Ectodermal cell (in vitro differentiated cells): ENCODE measurements around the gene NFS1.

ENCODE experiments used
- H3K27ac ChIP-seq: 2 replicates; pipeline ENCODE4 v1.7.0; 2013; ENCODE audit warnings: mild to moderate bottlenecking, low read depth, low read length; ENCODE audit not compliant: insufficient read depth, poor library complexity, severe bottlenecking
- H3K27me3 ChIP-seq: 2 replicates; pipeline ENCODE4 v1.7.0; 2013; ENCODE audit warnings: mild to moderate bottlenecking, low read length; ENCODE audit not compliant: insufficient read depth, control insufficient read depth, poor library complexity, severe bottlenecking
- H3K36me3 ChIP-seq: one replicate; pipeline ENCODE4 v1.7.0; 2013; ENCODE audit warnings: low read length; ENCODE audit not compliant: control insufficient read depth, insufficient read depth
- H3K4me1 ChIP-seq: one replicate; pipeline ENCODE4 v1.7.0; 2013; ENCODE audit warnings: low read length; ENCODE audit not compliant: control insufficient read depth, insufficient read depth
- H3K4me3 ChIP-seq: 2 replicates; pipeline ENCODE4 v1.7.0; 2013; ENCODE audit warnings: low read depth, low read length, control low read depth; ENCODE audit not compliant: insufficient read depth
- H3K9me3 ChIP-seq: 2 replicates; pipeline ENCODE4 v1.7.0; 2013; ENCODE audit warnings: mild to moderate bottlenecking, low read length, moderate library complexity; ENCODE audit not compliant: control insufficient read depth
- WGBS, 2 experiments: methylation state at CpG; one replicate each; pipeline ENCODE4 v1.1.7; 2013; ENCODE audit warnings: missing lambda C conversion rate in 2 of 2; 5-methylcytosine and 5-hydroxymethylcytosine counted together

NFS1 gene

GRCh38 chr20:35669681-35670080, 29.5 kb downstream of the NFS1 start:
- H3K4me1 ChIP-seq, result no peaks in the 10 kb centered on the region
- 89 to 93% methylated on average over 1 of the region's 1 CpG for WGBS, 2 experiments
- H3K4me3 ChIP-seq, result no peak overlapping the region
- H3K9me3 ChIP-seq, result no peaks in the 10 kb centered on the region
- no peak overlapping the region for H3K27ac ChIP-seq
- H3K36me3 ChIP-seq, result peaks cover 11% of the 10 kb centered on the region
- H3K27me3 ChIP-seq, result no peaks in the 10 kb centered on the region

GRCh38 chr20:35669221-35669620, 29.9 kb downstream of the NFS1 start:
- Histone ChIP-seq H3K9me3 (no peaks in the 10 kb centered on the region), H3K27me3 (no peaks in the 10 kb centered on the region), H3K36me3 (peaks cover 8% of the 10 kb centered on the region), H3K4me1 (no peaks in the 10 kb centered on the region), H3K27ac (no peak overlapping the region), H3K4me3 (no peak overlapping the region)
- 93 to 97% methylated on average over 5 of the region's 5 CpGs for WGBS, 2 experiments

- Histone ChIP-seq H3K4me1 (no peaks in the 10 kb centered on the region), H3K9me3 (no peaks in the 10 kb centered on the region), H3K27ac (no peak overlapping the region), H3K27me3 (no peaks in the 10 kb centered on the region), H3K4me3 (no peak overlapping the region), H3K36me3 (no peaks in the 10 kb centered on the region)
- WGBS, 2 experiments, result 95% methylated on average over 15 of the region's 17 CpGs
These were observed 33.2 kb downstream of the NFS1 start for GRCh38 chr20:35665949-35666288.

- peak within 1 kb of the TSS; percentile 96 for H3K27ac ChIP-seq
- no peaks in the 10 kb centered on the region for H3K27me3 ChIP-seq
- H3K9me3 ChIP-seq, result no peaks in the 10 kb centered on the region
- H3K4me1 ChIP-seq, result no peaks in the 10 kb centered on the region
- WGBS, 2 experiments, result 1 to 2% methylated on average over 61 of the region's 61 CpGs
- H3K4me3 ChIP-seq, result peak within 1 kb of the TSS; percentile 98
- no peaks in the 10 kb centered on the region for H3K36me3 ChIP-seq
These were observed 34.5 kb downstream of the NFS1 start, which contains the start of the genes CPNE1 and RBM12 for GRCh38 chr20:35664466-35665206. TSS of gene CPNE1 (minus strand) at chr20:35664900. CDS start at chr20:35632923, 31,977 bp downstream. TSS of gene RBM12 (minus strand) at chr20:35664900. CDS start at chr20:35655322, 9,578 bp downstream.

- Histone ChIP-seq H3K27me3 (no peaks in the 10 kb centered on the region), H3K27ac (peak overlapping the region; percentile 96), H3K4me1 (no peaks in the 10 kb centered on the region), H3K36me3 (no peaks in the 10 kb centered on the region), H3K9me3 (no peaks in the 10 kb centered on the region), H3K4me3 (peak overlapping the region; percentile 98)
- WGBS, 2 experiments, result 0 to 1% methylated on average over 27 to 28 of the region's 28 CpGs
These were observed 35.4 kb downstream of the NFS1 start for GRCh38 chr20:35663516-35664465.

GRCh38 chr20:35662551-35662950, 36.6 kb downstream of the NFS1 start:
- Histone ChIP-seq H3K4me3 (peak overlapping the region; percentile 98), H3K4me1 (no peaks in the 10 kb centered on the region), H3K27me3 (no peaks in the 10 kb centered on the region), H3K27ac (no peak overlapping the region), H3K36me3 (no peaks in the 10 kb centered on the region), H3K9me3 (no peaks in the 10 kb centered on the region)
- WGBS, 2 experiments, result 38 to 55% methylated on average over 2 of the region's 2 CpGs

GRCh38 chr20:35661908-35662307, 37.2 kb downstream of the NFS1 start:
- Histone ChIP-seq H3K9me3 (no peaks in the 10 kb centered on the region), H3K27ac (no peak overlapping the region)
- 78 to 82% methylated on average over 3 of the region's 3 CpGs for WGBS, 2 experiments

GRCh38 chr20:35661053-35661452, 38.1 kb downstream of the NFS1 start:
- Histone ChIP-seq H3K27ac (no peak overlapping the region), H3K4me3 (no peak overlapping the region)
- WGBS, 2 experiments, result 93% methylated on average over 2 of the region's 2 CpGs; no CpG with 5 or more reads in 1 of the 2 experiments

More at GRCh38 chr20:35661908-35662307, 37.2 kb downstream of the NFS1 start:
- no peaks in the 10 kb centered on the region for H3K27me3 ChIP-seq
- H3K4me3 ChIP-seq, result peak overlapping the region; percentile 98
- H3K36me3 ChIP-seq, result no peaks in the 10 kb centered on the region
- H3K4me1 ChIP-seq, result no peaks in the 10 kb centered on the region

GRCh38 chr20:35660122-35660937, 38.8 kb downstream of the NFS1 start:
- H3K4me3 ChIP-seq, result no peak overlapping the region
- no peaks in the 10 kb centered on the region for H3K4me1 ChIP-seq
- no peaks in the 10 kb centered on the region for H3K9me3 ChIP-seq
- 93 to 95% methylated on average over 10 of the region's 10 CpGs for WGBS, 2 experiments
- H3K27me3 ChIP-seq, result no peaks in the 10 kb centered on the region
- H3K36me3 ChIP-seq, result no peaks in the 10 kb centered on the region
- no peak overlapping the region for H3K27ac ChIP-seq

More at GRCh38 chr20:35661053-35661452, 38.1 kb downstream of the NFS1 start:
- Histone ChIP-seq H3K36me3 (no peaks in the 10 kb centered on the region), H3K27me3 (no peaks in the 10 kb centered on the region), H3K9me3 (no peaks in the 10 kb centered on the region), H3K4me1 (no peaks in the 10 kb centered on the region)
